Measurements from ENCODE around the gene PHC2.

PHC2 gene

GRCh38 chr1:33402206-33402605, 28.7 kb downstream of the PHC2 start:
- no peak overlapping the region for H3K4me3 ChIP-seq (ENCODE audit: low read length)
- no peak for TF ChIP-seq CTCF (conservative IDR thresholded peaks at IDR 0.05; ENCODE audit: low read length)
- no peak for DNase-seq (ENCODE audit: low read depth)

- no peak for DNase-seq (ENCODE audit: low read depth)
- no peak overlapping the region for H3K4me3 ChIP-seq (ENCODE audit: low read length)
- no peak for TF ChIP-seq CTCF (conservative IDR thresholded peaks at IDR 0.05; ENCODE audit: low read length)
These were observed 29.4 kb downstream of the PHC2 start for GRCh38 chr1:33401471-33401870.

- H3K4me3 ChIP-seq (ENCODE audit: low read length), result no peak overlapping the region
- DNase-seq (ENCODE audit: low read depth), result no peak
- no peak for TF ChIP-seq CTCF (conservative IDR thresholded peaks at IDR 0.05; ENCODE audit: low read length)
These were observed 30.6 kb downstream of the PHC2 start for GRCh38 chr1:33400153-33400911.

- no peak for DNase-seq (ENCODE audit: low read depth)
- no peak overlapping the region for H3K4me3 ChIP-seq (ENCODE audit: low read length)
- TF ChIP-seq CTCF (conservative IDR thresholded peaks at IDR 0.05; ENCODE audit: low read length), result no peak
These were observed 31.5 kb downstream of the PHC2 start for GRCh38 chr1:33399375-33399774.

- H3K4me3 ChIP-seq (ENCODE audit: low read length), result no peak overlapping the region
- DNase-seq (ENCODE audit: low read depth), result no peak
- no peak for TF ChIP-seq CTCF (conservative IDR thresholded peaks at IDR 0.05; ENCODE audit: low read length)
These were observed 32.9 kb downstream of the PHC2 start for GRCh38 chr1:33397994-33398393.

- no peak overlapping the region for H3K4me3 ChIP-seq (ENCODE audit: low read length)
- no peak for DNase-seq (ENCODE audit: low read depth)
- TF ChIP-seq CTCF (conservative IDR thresholded peaks at IDR 0.05; ENCODE audit: low read length), result no peak
These were observed 33.8 kb downstream of the PHC2 start for GRCh38 chr1:33397125-33397506.
